Adrenal gland (tissue), 12 donors: ENCODE measurements around the gene RETREG1. TPM values are rescaled to one million over a fixed set of nuclear protein-coding genes. Genes with fewer than 3 reads are reported as not detected.

Source experiments
- DNase-seq, 7 donors: peaks; one replicate each; pipeline ENCODE4 v3.0.0-alpha.2; 2019 to 2020
- H3K27ac ChIP-seq, 5 donors: fragments of 200-600 bp; sonication (generic) in 4 of 5; 1 replicate in 3 of 5; 2 replicates in 2 of 5; pipeline versions ENCODE4 v1.5.1 to v1.8.0; 2016 to 2020; ENCODE audit warnings: mild to moderate bottlenecking in 1 of 5
- H3K27me3 ChIP-seq: fragments of 200-600 bp; 2 replicates; pipeline ENCODE4 v1.8.0; 2021
- H3K36me3 ChIP-seq, 2 donors: fragments of 200-600 bp; replicated peaks in 1 of 2; 1 replicate in 1 of 2; 2 replicates in 1 of 2; pipeline versions ENCODE4 v1.5.1 to v1.8.0; 2018 to 2022
- H3K4me1 ChIP-seq, 2 donors: fragments of 200-600 bp; replicated peaks in 1 of 2; 1 replicate in 1 of 2; 2 replicates in 1 of 2; pipeline versions ENCODE4 v1.5.1 to v1.8.0; 2018 to 2021
- H3K4me3 ChIP-seq, 4 donors: fragments of 200-600 bp; sonication (generic) in 3 of 4; one replicate each; pipeline ENCODE4 v1.5.1; 2016 to 2018
- H3K9me3 ChIP-seq, 3 donors: fragments of 200-600 bp; sonication (generic) in 1 of 3; replicated peaks in 1 of 3; 1 replicate in 2 of 3; 2 replicates in 1 of 3; pipeline versions ENCODE4 v1.5.1 to v1.8.0; 2016 to 2021
- CTCF ChIP-seq, 6 experiments: fragments of 450-650 bp in 4 of 6; fragments of 200-600 bp in 2 of 6; sonication (generic) in 1 of 6; IDR thresholded peaks; 1 replicate in 5 of 6; 2 replicates in 1 of 6; pipeline versions ENCODE4 v1.5.1 to v1.8.0; 2016 to 2021; ENCODE audit warnings: antibody characterized with exemption in 6 of 6, mild to moderate bottlenecking in 2 of 6, moderate library complexity in 1 of 6
- POLR2A ChIP-seq, 2 donors: fragments of 450-650 bp; IDR thresholded peaks; one replicate each; pipeline ENCODE4 v1.6.1; 2017; ENCODE audit warnings: antibody characterized with exemption in 2 of 2, mild to moderate bottlenecking in 2 of 2, moderate library complexity in 1 of 2
- WGBS, 4 donors: extraction: QIAGEN DNeasy Blood & Tissue Kit in 2 of 4; methylation state at CpG; one replicate each; pipeline versions ENCODE4 v1.1.5 to v1.1.7; 2013 to 2017; 5-methylcytosine and 5-hydroxymethylcytosine counted together
- intact Hi-C, 2 donors: fragments of 100-400 bp; cut with DNase I; formaldehyde crosslinking; loops; one replicate each; pipeline versions ENCODE4 v1.14.1 to v1.15.0; 2022 to 2023
- polyA plus RNA-seq, 3 donors: library from polyadenylated mRNA; stranded (reverse); fragments of 200-250 nt in 2 of 3; fragments of 350-450 nt in 1 of 3; fragmentation: Illumina TruSeq in 1 of 3; extraction: RNeasy Lipid Tissue Mini Kit (QIAGEN cat#74804) in 1 of 3; gene quantifications; one replicate each; pipeline ENCODE4 v1.2.3, GENCODE V29; 2013 to 2014
- total RNA-seq, 9 donors: library from RNA; depleted of rRNA in 4 of 9; stranded (reverse); fragments of >200 nt in 4 of 9; fragments of 120-200 nt in 1 of 9; fragmentation: NEBNext Ultra II Directional in 1 of 9; extraction: Animal tissue kit (Norgen Biotek cat#: 25700) in 1 of 9; gene quantifications; one replicate each; pipeline versions ENCODE4 v1.1.0 to v1.2.4, GENCODE V29; 2013 to 2023
- donor health status: healthy with polysubstance abuse.
- donor health status: Bipolar disorder and iron deficiency.
- donor health status: DM: yes; HTN: yes; CAD: no.
- donor health status: DM: no; HTN: no; CAD: no.
- donor health status: DM: no; HTN: no; CAD: no.
- donor health status: DM: yes; HTN: yes; CAD: no.

RETREG1 gene
- total and polyA plus RNA-seq, 12 donors, result 0.06 to 5.9 (median 2.1) TPM

DNA sequence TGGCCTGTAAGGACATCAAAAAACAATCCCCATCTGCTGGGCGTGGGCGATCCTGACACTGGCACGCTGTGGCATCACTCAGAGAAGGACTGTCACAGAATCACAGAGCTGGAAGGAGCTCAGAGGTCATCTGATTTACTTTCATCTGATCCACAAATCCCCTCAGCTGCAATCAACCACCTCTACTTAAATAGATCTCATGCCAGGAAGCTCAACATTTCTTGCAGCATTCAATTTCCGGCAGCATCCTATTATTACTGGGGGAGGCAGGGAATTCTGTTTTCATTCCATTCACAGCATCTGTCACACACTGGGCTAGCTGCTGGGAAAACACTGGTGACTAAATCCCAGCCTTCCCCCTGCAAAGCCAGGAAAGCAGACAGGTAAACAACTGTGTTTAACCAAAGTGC lies 38.3 kb downstream of the RETREG1 start:
- Histone ChIP-seq H3K9me3 (no peaks in the 10 kb centered on the region), H3K27ac (no peak overlapping the region), H3K27me3 (no peaks in the 10 kb centered on the region), H3K4me3 (no peak overlapping the region), H3K4me1 (no peaks in the 10 kb centered on the region), H3K36me3 (no peaks in the 10 kb centered on the region)
- WGBS, 4 donors, result 81 to 91% (median 87%) methylated on average over 4 of the region's 4 CpGs
- DNase-seq, result no peak
- no peak for TF ChIP-seq CTCF (IDR thresholded peaks at IDR 0.05)
- TF ChIP-seq POLR2A (IDR thresholded peaks at IDR 0.05), result no peak
- intact Hi-C loops, result no loop called here

GRCh38 chr5:16577677-16578076 lies 39.1 kb downstream of the RETREG1 start:
- Histone ChIP-seq H3K9me3 (no peaks in the 10 kb centered on the region), H3K27me3 (no peaks in the 10 kb centered on the region), H3K27ac (no peak overlapping the region), H3K36me3 (no peaks in the 10 kb centered on the region), H3K4me1 (no peaks in the 10 kb centered on the region), H3K4me3 (no peak overlapping the region)
- DNase-seq, result no peak
- TF ChIP-seq POLR2A (IDR thresholded peaks at IDR 0.05), result no peak
- no peak for TF ChIP-seq CTCF (IDR thresholded peaks at IDR 0.05)
- 79 to 87% (median 84%) methylated on average over 11 of the region's 11 CpGs for whole genome bisulfite sequencing, 4 donors
- intact Hi-C loops, result no loop called here

- peak in 5 of 7 donors; percentile 43 to 67 (median 46) for DNase-seq
- TF ChIP-seq CTCF (IDR thresholded peaks at IDR 0.05) (no peak), POLR2A (IDR thresholded peaks at IDR 0.05) (no peak)
- Histone ChIP-seq H3K27me3 (no peaks in the 10 kb centered on the region), H3K4me3 (no peak overlapping the region), H3K4me1 (no peaks in the 10 kb centered on the region), H3K27ac (peak overlapping the region in 1 of 5 donors; percentile 30), H3K36me3 (no peaks in the 10 kb centered on the region), H3K9me3 (no peaks in the 10 kb centered on the region)
- 66 to 71% (median 68%) methylated on average over 12 of the region's 12 CpGs for WGBS, 4 donors
- intact Hi-C loops, result no loop called here
These were observed 41.7 kb downstream of the RETREG1 start for GRCh38 chr5:16574789-16575721.

- H3K9me3 ChIP-seq, result no peaks in the 10 kb centered on the region
- 63 to 88% (median 86%) methylated on average over 2 of the region's 2 CpGs for WGBS, 4 donors
- H3K4me1 ChIP-seq, result no peaks in the 10 kb centered on the region
- intact Hi-C loops, result no loop called here
- no peak overlapping the region for H3K27ac ChIP-seq
- H3K4me3 ChIP-seq, result no peak overlapping the region
- H3K36me3 ChIP-seq, result no peaks in the 10 kb centered on the region
- no peaks in the 10 kb centered on the region for H3K27me3 ChIP-seq
- DNase-seq, result no peak
- TF ChIP-seq POLR2A (IDR thresholded peaks at IDR 0.05), result no peak
- no peak for TF ChIP-seq CTCF (IDR thresholded peaks at IDR 0.05)
These were observed 43.4 kb downstream of the RETREG1 start for GRCh38 chr5:16573401-16573800.
